Cardiac muscle cell (in vitro differentiated cells and primary cell): ENCODE measurements around the gene RIMBP2. TPM values are rescaled to one million over a fixed set of nuclear protein-coding genes. Genes with fewer than 3 reads are reported as not detected.

Source experiments
- DNase-seq, 2 donors: peaks; one replicate each; pipeline versions ENCODE4 v3.0.0 to v3.0.0-alpha.2; 2010 to 2017; ENCODE audit warnings: low read depth in 1 of 2, low spot score in 1 of 2
- H3K27ac ChIP-seq: fragments of 200-600 bp; sonication (generic); 2 replicates; pipeline ENCODE4 v1.5.1; 2016
- H3K27me3 ChIP-seq: fragments of 200-600 bp; sonication (generic); 2 replicates; pipeline ENCODE4 v1.6.0; 2016; ENCODE audit warnings: control low read depth
- H3K36me3 ChIP-seq: fragments of 200-600 bp; sonication (generic); 2 replicates; pipeline ENCODE4 v1.5.1; 2016; ENCODE audit warnings: control low read depth
- H3K4me1 ChIP-seq: fragments of 200-600 bp; sonication (generic); 2 replicates; pipeline ENCODE4 v1.8.1; 2017; ENCODE audit warnings: low read depth, mild to moderate bottlenecking, mixed run types
- H3K4me3 ChIP-seq: fragments of 200-600 bp; sonication (generic); 2 replicates; pipeline ENCODE4 v1.5.1; 2016; ENCODE audit warnings: mild to moderate bottlenecking
- H3K9me3 ChIP-seq: fragments of 200-600 bp; sonication (generic); 2 replicates; pipeline ENCODE4 v1.5.1; 2017; ENCODE audit warnings: low read depth, mild to moderate bottlenecking, control low read depth
- polyA plus RNA-seq: library from polyadenylated mRNA; unstranded; fragments of >200 nt; fragmentation: Nextera tagmentation; extraction: Ambion mirVana; gene quantifications from 2 replicates; pipeline ENCODE4 v1.2.1, GENCODE V29; 2016
- total RNA-seq: library from RNA; depleted of rRNA; stranded (reverse); fragments of >200 nt; gene quantifications from 2 replicates; pipeline ENCODE4 v1.2.3, GENCODE V29; 2016
- TF ChIP-seq, protein P1 (sequence below): IDR thresholded peaks from 2 replicates; pipeline ENCODE4 v1.5.1; 2012; ENCODE audit warnings: low read depth, mild to moderate bottlenecking, low read length

The RIMBP2 gene
- total and polyA plus RNA-seq, 2 experiments from 2014 or later = 2.6 to 10.5 TPM

- no peaks in the 10 kb centered on the region for H3K27me3 ChIP-seq
- no peak overlapping the region for H3K27ac ChIP-seq
- no peaks in the 10 kb centered on the region for H3K36me3 ChIP-seq
- H3K4me1 ChIP-seq = no peaks in the 10 kb centered on the region
- TF ChIP-seq, protein P1, sequence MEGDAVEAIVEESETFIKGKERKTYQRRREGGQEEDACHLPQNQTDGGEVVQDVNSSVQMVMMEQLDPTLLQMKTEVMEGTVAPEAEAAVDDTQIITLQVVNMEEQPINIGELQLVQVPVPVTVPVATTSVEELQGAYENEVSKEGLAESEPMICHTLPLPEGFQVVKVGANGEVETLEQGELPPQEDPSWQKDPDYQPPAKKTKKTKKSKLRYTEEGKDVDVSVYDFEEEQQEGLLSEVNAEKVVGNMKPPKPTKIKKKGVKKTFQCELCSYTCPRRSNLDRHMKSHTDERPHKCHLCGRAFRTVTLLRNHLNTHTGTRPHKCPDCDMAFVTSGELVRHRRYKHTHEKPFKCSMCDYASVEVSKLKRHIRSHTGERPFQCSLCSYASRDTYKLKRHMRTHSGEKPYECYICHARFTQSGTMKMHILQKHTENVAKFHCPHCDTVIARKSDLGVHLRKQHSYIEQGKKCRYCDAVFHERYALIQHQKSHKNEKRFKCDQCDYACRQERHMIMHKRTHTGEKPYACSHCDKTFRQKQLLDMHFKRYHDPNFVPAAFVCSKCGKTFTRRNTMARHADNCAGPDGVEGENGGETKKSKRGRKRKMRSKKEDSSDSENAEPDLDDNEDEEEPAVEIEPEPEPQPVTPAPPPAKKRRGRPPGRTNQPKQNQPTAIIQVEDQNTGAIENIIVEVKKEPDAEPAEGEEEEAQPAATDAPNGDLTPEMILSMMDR = no peak
- H3K9me3 ChIP-seq = no peaks in the 10 kb centered on the region
- H3K4me3 ChIP-seq = no peak overlapping the region
- no peak for DNase-seq
Measured at GRCh38 chr12:130557886-130558765, 158.0 kb downstream of the RIMBP2 start.

DNA sequence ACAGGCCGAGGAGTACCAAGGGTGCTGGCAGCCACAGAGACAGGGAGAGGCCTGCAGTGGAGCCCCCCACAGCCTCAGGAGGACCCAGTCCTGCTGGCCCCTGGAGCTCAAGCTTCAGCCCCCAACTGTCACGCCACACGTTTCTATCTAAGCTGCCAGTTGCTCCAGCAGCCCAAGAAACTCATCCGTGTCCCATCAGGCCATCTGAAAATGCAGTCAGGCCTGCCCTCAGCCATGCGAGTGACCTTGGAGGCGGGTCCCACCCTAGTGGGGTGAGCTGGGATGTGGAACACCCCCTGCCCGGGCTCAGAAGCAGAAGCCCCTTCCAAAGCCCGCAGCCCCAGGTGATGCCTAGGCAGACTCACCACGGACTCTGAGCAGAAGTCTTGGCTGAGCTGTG, 158.9 kb downstream of the RIMBP2 start:
- Histone ChIP-seq H3K27me3 (no peaks in the 10 kb centered on the region), H3K4me3 (no peak overlapping the region), H3K4me1 (no peaks in the 10 kb centered on the region), H3K36me3 (no peaks in the 10 kb centered on the region), H3K9me3 (no peaks in the 10 kb centered on the region), H3K27ac (no peak overlapping the region)
- DNase-seq = no peak
- TF ChIP-seq, protein P1 = no peak

GRCh38 chr12:130556486-130557055, 159.5 kb downstream of the RIMBP2 start:
- no peak overlapping the region for H3K4me3 ChIP-seq

DNA sequence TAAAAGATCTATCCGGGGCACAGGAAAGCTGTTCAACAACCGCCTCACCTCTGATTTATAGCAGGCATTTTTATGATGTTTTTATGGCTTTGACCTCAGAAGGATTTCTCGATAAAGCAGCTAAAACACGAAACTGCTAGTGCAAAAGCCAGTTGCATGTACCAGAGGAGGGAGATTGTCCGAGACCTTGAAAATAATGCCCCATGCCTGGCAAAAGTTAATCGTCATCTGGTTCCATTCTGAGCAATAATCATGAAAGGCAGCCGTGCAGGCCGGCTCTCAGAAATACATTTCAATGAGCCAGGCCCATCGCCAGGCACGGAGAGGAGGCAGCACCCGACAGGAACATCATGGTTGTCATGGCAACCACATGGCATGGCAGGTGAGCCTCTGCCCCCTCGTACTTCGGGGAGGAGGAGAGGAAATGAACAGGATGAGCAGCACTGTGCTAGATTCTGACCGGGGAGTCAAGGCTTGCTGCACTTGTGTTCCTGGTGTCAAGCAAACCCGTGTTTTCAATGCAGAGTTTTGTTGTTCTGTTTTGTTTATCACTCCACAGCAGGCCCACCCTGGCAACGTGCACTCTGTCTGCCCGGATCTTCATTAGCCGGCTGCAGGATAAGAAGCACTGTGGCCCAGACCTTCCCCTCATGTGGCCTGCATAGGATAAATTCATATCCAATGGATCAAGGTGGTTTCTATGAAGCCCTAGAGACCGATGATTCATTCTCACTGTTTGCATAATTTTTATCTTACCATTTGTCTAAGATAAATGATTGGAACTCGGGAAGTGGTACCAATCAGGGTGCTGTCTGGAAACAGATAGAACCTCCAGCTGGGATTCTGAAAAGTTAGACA, 160.2 kb downstream of the RIMBP2 start:
- Histone ChIP-seq H3K36me3 (no peaks in the 10 kb centered on the region), H3K4me1 (no peaks in the 10 kb centered on the region), H3K4me3 (no peak overlapping the region), H3K27ac (no peak overlapping the region), H3K27me3 (no peaks in the 10 kb centered on the region), H3K9me3 (no peaks in the 10 kb centered on the region)
- TF ChIP-seq, protein P1 = no peak
- DNase-seq = no peak

More at GRCh38 chr12:130556486-130557055, 159.5 kb downstream of the RIMBP2 start:
- no peak overlapping the region for H3K27ac ChIP-seq
- no peak for DNase-seq
- H3K36me3 ChIP-seq = no peaks in the 10 kb centered on the region
- H3K4me1 ChIP-seq = no peaks in the 10 kb centered on the region
- H3K27me3 ChIP-seq = no peaks in the 10 kb centered on the region
- TF ChIP-seq, protein P1 = no peak
- no peaks in the 10 kb centered on the region for H3K9me3 ChIP-seq

GRCh38 chr12:130555221-130555620, 160.9 kb downstream of the RIMBP2 start:
- Histone ChIP-seq H3K4me1 (no peaks in the 10 kb centered on the region), H3K9me3 (no peaks in the 10 kb centered on the region), H3K36me3 (no peaks in the 10 kb centered on the region), H3K27ac (no peak overlapping the region), H3K4me3 (no peak overlapping the region), H3K27me3 (no peaks in the 10 kb centered on the region)
- TF ChIP-seq, protein P1 = no peak
- DNase-seq = no peak
